HepG2 (cell line): Measurements from ENCODE around the gene AP2S1. TPM values are rescaled to one million over a fixed set of nuclear protein-coding genes. Genes with fewer than 3 reads are reported as not detected.

Experiments used
- BRF2 ChIP-seq: sonication (generic); formaldehyde crosslinking; IDR thresholded peaks from 2 replicates; pipeline ENCODE4 v1.8.1; 2022; ENCODE audit warnings: mild to moderate bottlenecking, missing genetic modification reagents
- CCDC6 ChIP-seq: sonication (generic); formaldehyde crosslinking; IDR thresholded peaks from 2 replicates; pipeline ENCODE4 v1.8.1; 2022; ENCODE audit warnings: mild to moderate bottlenecking, missing genetic modification reagents, moderate library complexity
- CEBPZ ChIP-seq: IDR thresholded peaks from 2 replicates; pipeline ENCODE4 v1.6.1; 2012; ENCODE audit warnings: low read length, improper control_type of control experiment
- FOXK2 ChIP-seq: fragments of 450-650 bp; IDR thresholded peaks from 2 replicates; pipeline ENCODE4 v1.6.1; 2016
- GPN1 ChIP-seq: sonication (generic); formaldehyde crosslinking; IDR thresholded peaks from 2 replicates; pipeline ENCODE4 v1.5.1; 2020; ENCODE audit warnings: missing genetic modification reagents, borderline replicate concordance
- MAZ ChIP-seq, 2 experiments: sonication (generic) in 1 of 2; formaldehyde crosslinking in 1 of 2; IDR thresholded peaks; 2 replicates each; pipeline versions ENCODE4 v1.5.0 to v1.6.1; 2012 to 2020; ENCODE audit warnings: low read depth in 2 of 2, mild to moderate bottlenecking in 2 of 2, borderline replicate concordance in 1 of 2, improper control_type of control experiment in 1 of 2, low read length in 1 of 2, missing genetic modification reagents in 1 of 2, moderate library complexity in 1 of 2
- MTF1 ChIP-seq: sonication (generic); formaldehyde crosslinking; IDR thresholded peaks from 2 replicates; pipeline ENCODE4 v1.5.0; 2020; ENCODE audit warnings: missing genetic modification reagents
- PCBP2 ChIP-seq: fragments of 200-400 bp; formaldehyde crosslinking; optimal IDR thresholded peaks from 2 replicates; pipeline ENCODE3; 2018; ENCODE audit warnings: low read length, low read depth; ENCODE audit not compliant: poor library complexity, severe bottlenecking
- PRDM4 ChIP-seq: sonication (generic); formaldehyde crosslinking; IDR thresholded peaks from 2 replicates; pipeline ENCODE4 v1.9.0; 2021; ENCODE audit warnings: missing genetic modification reagents, borderline replicate concordance
- ZNF142 ChIP-seq: sonication (generic); formaldehyde crosslinking; IDR thresholded peaks from 2 replicates; pipeline ENCODE4 v1.4.0; 2020; ENCODE audit warnings: missing genetic modification reagents
- ZNF570 ChIP-seq: sonication (generic); formaldehyde crosslinking; IDR thresholded peaks from 2 replicates; pipeline ENCODE4 v1.4.0; 2020; ENCODE audit warnings: mild to moderate bottlenecking, missing genetic modification reagents, borderline replicate concordance
- ZNF607 ChIP-seq: sonication (generic); formaldehyde crosslinking; IDR thresholded peaks from 2 replicates; pipeline ENCODE4 v1.5.1; 2020; ENCODE audit warnings: missing genetic modification reagents, mild to moderate bottlenecking, borderline replicate concordance
- polyA plus RNA-seq, 8 experiments: library from polyadenylated mRNA; depleted of rRNA in 3 of 8; stranded (reverse) in 7 of 8; unstranded in 1 of 8; fragments of >200 nt; fragmentation: Illumina TruSeq in 4 of 8; extraction: Trizol in 4 of 8; gene quantifications; 2 replicates each; pipeline versions ENCODE4 v1.2.1 to v1.2.3, GENCODE V29; 2011 to 2016; ENCODE audit warnings: low read depth in 4 of 8, missing spikeins in 1 of 8, mixed read lengths in 1 of 8; ENCODE audit not compliant: insufficient read depth in 1 of 8
- total RNA-seq, 5 experiments: library from RNA; depleted of rRNA; stranded (reverse); fragments of >200 nt; fragmentation: Illumina TruSeq; extraction: Trizol; gene quantifications; 2 replicates each; pipeline ENCODE4 v1.2.3, GENCODE V29; 2016; ENCODE audit warnings: low read depth in 1 of 5

Gene AP2S1
- total and polyA plus RNA-seq, 2 of the 13 experiments (the other 11 are each of a cell fraction or from before 2014, with no cell fraction given), result 45.2 to 86.1 TPM

GRCh38 chr19:46788262-46788967, 62.2 kb downstream of the AP2S1 start, which contains the start of gene SLC1A5 (continued):
- TF ChIP-seq CEBPZ (no peak), ZNF142 (no peak), MAZ (IDR thresholded peaks at IDR 0.05; ENCODE audit: borderline replicate concordance, low read depth, low read length) (no peak; the same call in 1 of the 2 replicates), MAZ (CRISPR knock-in tag; IDR thresholded peaks at IDR 0.05; ENCODE audit: low read depth) (peak; percentile 64; the same call in 1 of the 2 replicates), ZNF607 (no peak), ZNF570 (CRISPR knock-in tag) (peak; percentile 37; the same call in 1 of the 2 replicates), PCBP2 (no peak), CCDC6 (CRISPR knock-in tag) (peak; percentile 57; the same call in 1 of the 2 replicates), PRDM4 (CRISPR knock-in tag) (no peak), GPN1 (CRISPR knock-in tag) (no peak), FOXK2 (no peak), BRF2 (CRISPR knock-in tag) (0 out of 2 replicates have a peak, but pooled peaks have one; percentile 58), MTF1 (CRISPR knock-in tag) (no peak; the same call in 1 of the 2 replicates)
